Measurements from ENCODE around the gene CYB5R4.

CYB5R4 gene

GRCh38 chr6:84002226-84002625, 142.7 kb downstream of the CYB5R4 start:
- no peak for TF ChIP-seq CTCF (conservative IDR thresholded peaks at IDR 0.05; ENCODE audit: low read depth, low read length)
- H3K4me3 ChIP-seq (ENCODE audit: low read length) = no peak overlapping the region
- no peak for DNase-seq (ENCODE audit: low read depth)

- no peak overlapping the region for H3K4me3 ChIP-seq (ENCODE audit: low read length)
- no peak for TF ChIP-seq CTCF (conservative IDR thresholded peaks at IDR 0.05; ENCODE audit: low read depth, low read length)
- no peak for DNase-seq (ENCODE audit: low read depth)
These were observed 143.6 kb downstream of the CYB5R4 start for GRCh38 chr6:84003131-84003530.

GRCh38 chr6:84003654-84004053, 144.2 kb downstream of the CYB5R4 start:
- H3K4me3 ChIP-seq (ENCODE audit: low read length) = no peak overlapping the region
- DNase-seq (ENCODE audit: low read depth) = no peak
- TF ChIP-seq CTCF (conservative IDR thresholded peaks at IDR 0.05; ENCODE audit: low read depth, low read length) = no peak

- no peak for TF ChIP-seq CTCF (conservative IDR thresholded peaks at IDR 0.05; ENCODE audit: low read depth, low read length)
- DNase-seq (ENCODE audit: low read depth) = no peak
- H3K4me3 ChIP-seq (ENCODE audit: low read length) = no peak overlapping the region
These were observed 148.4 kb downstream of the CYB5R4 start for GRCh38 chr6:84007871-84008270.

- no peak overlapping the region for H3K4me3 ChIP-seq (ENCODE audit: low read length)
- TF ChIP-seq CTCF (conservative IDR thresholded peaks at IDR 0.05; ENCODE audit: low read depth, low read length) = no peak
- DNase-seq (ENCODE audit: low read depth) = no peak
These were observed 153.9 kb downstream of the CYB5R4 start for GRCh38 chr6:84013354-84013753.

GRCh38 chr6:84013931-84014330, 154.4 kb downstream of the CYB5R4 start:
- no peak for TF ChIP-seq CTCF (conservative IDR thresholded peaks at IDR 0.05; ENCODE audit: low read depth, low read length)
- DNase-seq (ENCODE audit: low read depth) = no peak
- H3K4me3 ChIP-seq (ENCODE audit: low read length) = no peak overlapping the region

GRCh38 chr6:84016029-84016428, 156.5 kb downstream of the CYB5R4 start:
- no peak for DNase-seq (ENCODE audit: low read depth)
- TF ChIP-seq CTCF (conservative IDR thresholded peaks at IDR 0.05; ENCODE audit: low read depth, low read length) = no peak
- no peak overlapping the region for H3K4me3 ChIP-seq (ENCODE audit: low read length)
